H9 (cell line): ENCODE measurements around the gene EBF4. TPM values are rescaled to one million over a fixed set of nuclear protein-coding genes. Genes with fewer than 3 reads are reported as not detected.

Experiments
- DNase-seq: peaks from one replicate; pipeline ENCODE4 v3.0.0-alpha.2; 2017
- H2AFZ ChIP-seq: one replicate; pipeline ENCODE4 v1.6.1; 2013; ENCODE audit warnings: mild to moderate bottlenecking, low read length, control low read depth, moderate library complexity
- H2AK5ac ChIP-seq: 2 replicates; pipeline ENCODE4 v1.6.1; 2013; ENCODE audit warnings: low read length, control low read depth, mixed read lengths; ENCODE audit not compliant: insufficient read length
- H2BK120ac ChIP-seq: one replicate; pipeline ENCODE4 v1.6.1; 2013; ENCODE audit warnings: low read depth, mild to moderate bottlenecking, low read length, control low read depth, inconsistent platforms; ENCODE audit not compliant: poor library complexity, severe bottlenecking
- H2BK12ac ChIP-seq: 2 replicates; pipeline ENCODE4 v1.6.1; 2013; ENCODE audit warnings: low read length, control low read depth, mixed read lengths, low read depth; ENCODE audit not compliant: insufficient read length
- H2BK15ac ChIP-seq: 2 replicates; pipeline ENCODE4 v1.6.1; 2013; ENCODE audit warnings: low read depth, low read length, control low read depth
- H2BK20ac ChIP-seq: one replicate; pipeline ENCODE4 v1.6.1; 2013; ENCODE audit warnings: low read depth, mild to moderate bottlenecking, low read length, control low read depth, inconsistent platforms; ENCODE audit not compliant: poor library complexity, severe bottlenecking
- H2BK5ac ChIP-seq: 2 replicates; pipeline ENCODE4 v1.6.1; 2013; ENCODE audit warnings: low read length, control low read depth, mixed read lengths; ENCODE audit not compliant: insufficient read length
- H3K14ac ChIP-seq: 2 replicates; pipeline ENCODE4 v1.6.1; 2013; ENCODE audit warnings: low read length, control low read depth; ENCODE audit not compliant: insufficient read depth
- H3K18ac ChIP-seq: 2 replicates; pipeline ENCODE4 v1.6.1; 2013; ENCODE audit warnings: low read depth, mild to moderate bottlenecking, mixed read lengths, low read length, control low read depth; ENCODE audit not compliant: insufficient read length
- H3K23ac ChIP-seq: 2 replicates; pipeline ENCODE4 v1.6.1; 2013; ENCODE audit warnings: low read length, control low read depth, mixed read lengths, low read depth; ENCODE audit not compliant: insufficient read length
- H3K23me2 ChIP-seq: 2 replicates; pipeline ENCODE4 v1.6.1; 2013; ENCODE audit warnings: low read depth, mild to moderate bottlenecking, mixed read lengths, low read length, control low read depth; ENCODE audit not compliant: insufficient read length, poor library complexity, severe bottlenecking
- H3K27ac ChIP-seq: 2 replicates; pipeline ENCODE4 v1.5.1; 2013; ENCODE audit warnings: low read length, control low read depth, mixed read lengths, low read depth; ENCODE audit not compliant: insufficient read length
- H3K27me3 ChIP-seq: 2 replicates; pipeline ENCODE4 v1.6.1; 2013; ENCODE audit warnings: low read length, control low read depth, inconsistent platforms; ENCODE audit not compliant: insufficient read depth
- H3K4ac ChIP-seq: 2 replicates; pipeline ENCODE4 v1.6.1; 2013; ENCODE audit warnings: low read depth, mild to moderate bottlenecking, control low read depth, inconsistent platforms, low read length, moderate library complexity
- H3K4me1 ChIP-seq: 2 replicates; pipeline ENCODE4 v1.6.1; 2013; ENCODE audit warnings: low read length, control low read depth, inconsistent platforms; ENCODE audit not compliant: insufficient read depth
- H3K4me2 ChIP-seq: 2 replicates; pipeline ENCODE4 v1.6.1; 2013; ENCODE audit warnings: low read length, control low read depth, mixed read lengths; ENCODE audit not compliant: insufficient read length, insufficient read depth
- H3K56ac ChIP-seq: 2 replicates; pipeline ENCODE4 v1.6.1; 2013; ENCODE audit warnings: low read depth, mild to moderate bottlenecking, mixed read lengths, low read length, control low read depth; ENCODE audit not compliant: insufficient read length
- H3K79me1 ChIP-seq: 2 replicates; pipeline ENCODE4 v1.6.1; 2013; ENCODE audit warnings: low read depth, mild to moderate bottlenecking, moderate library complexity, low read length, control low read depth, inconsistent platforms; ENCODE audit not compliant: insufficient read depth, poor library complexity, severe bottlenecking
- H3K79me2 ChIP-seq: 2 replicates; pipeline ENCODE4 v1.6.1; 2013; ENCODE audit warnings: low read length, control low read depth, inconsistent platforms; ENCODE audit not compliant: insufficient read depth
- H3K9ac ChIP-seq: 2 replicates; pipeline ENCODE4 v1.6.1; 2013; ENCODE audit warnings: low read length, control low read depth, mixed read lengths; ENCODE audit not compliant: insufficient read length; ENCODE audit errors: extremely low read depth
- H3K9me3 ChIP-seq: one replicate; pipeline ENCODE4 v1.6.1; 2013; ENCODE audit warnings: low read depth, low read length, inconsistent platforms; ENCODE audit not compliant: control insufficient read depth
- H3T11ph ChIP-seq: one replicate; pipeline ENCODE4 v1.6.1; 2013; ENCODE audit warnings: mild to moderate bottlenecking, low read length, control low read depth, inconsistent platforms
- H4K20me1 ChIP-seq: one replicate; pipeline ENCODE4 v1.6.1; 2013; ENCODE audit not compliant: control insufficient read depth, insufficient read length, insufficient read depth
- H4K5ac ChIP-seq: 2 replicates; pipeline ENCODE4 v1.6.1; 2013; ENCODE audit warnings: low read depth, mild to moderate bottlenecking, mixed read lengths, low read length, control low read depth; ENCODE audit not compliant: insufficient read length
- H4K8ac ChIP-seq: replicated peaks from 2 replicates; pipeline ENCODE4 v1.6.1; 2013; ENCODE audit warnings: low read length, control low read depth, mixed read lengths, low read depth; ENCODE audit not compliant: insufficient read length
- H4K91ac ChIP-seq: 2 replicates; pipeline ENCODE4 v1.6.1; 2013; ENCODE audit warnings: low read depth, mild to moderate bottlenecking, moderate library complexity, mixed read lengths, low read length, control low read depth; ENCODE audit not compliant: insufficient read length
- H3K27ac Mint-ChIP-seq, 3 experiments: 2 replicates in 2 of 3; 3 replicates in 1 of 3; pipeline ENCODE4 v1.8.0; 2020 to 2021; ENCODE audit warnings: mixed read lengths in 3 of 3, mild to moderate bottlenecking in 1 of 3, moderate library complexity in 1 of 3
- H3K27me3 Mint-ChIP-seq: 2 replicates; pipeline ENCODE4 v1.8.0; 2021; ENCODE audit warnings: low read depth, mild to moderate bottlenecking, moderate library complexity, mixed read lengths
- H3K36me3 Mint-ChIP-seq, 3 experiments: 2 replicates in 2 of 3; 3 replicates in 1 of 3; pipeline ENCODE4 v1.8.0; 2020 to 2021; ENCODE audit warnings: low read depth in 3 of 3, mixed read lengths in 3 of 3; ENCODE audit not compliant: insufficient read depth in 1 of 3
- H3K4me1 Mint-ChIP-seq, 2 experiments: 2 replicates each; pipeline ENCODE4 v1.8.0; 2020; ENCODE audit warnings: mixed read lengths in 2 of 2
- H3K4me3 Mint-ChIP-seq, 2 experiments: 2 replicates in 1 of 2; 3 replicates in 1 of 2; pipeline ENCODE4 v1.8.0; 2020 to 2021; ENCODE audit warnings: mild to moderate bottlenecking in 2 of 2, mixed read lengths in 2 of 2, moderate library complexity in 1 of 2
- H3K9me3 Mint-ChIP-seq, 2 experiments: 2 replicates in 1 of 2; 3 replicates in 1 of 2; pipeline ENCODE4 v1.8.0; 2020; ENCODE audit warnings: mild to moderate bottlenecking in 2 of 2, mixed read lengths in 2 of 2, moderate library complexity in 1 of 2
- CTCF ChIP-seq: fragments of 200-600 bp; sonication (generic); conservative IDR thresholded peaks from 3 replicates; pipeline ENCODE4 v1.8.0; 2021; ENCODE audit warnings: antibody characterized with exemption, mild to moderate bottlenecking
- WGBS: extraction: QIAGEN DNeasy Blood & Tissue Kit; methylation state at CpG from one replicate; pipeline ENCODE4 v1.1.7; 2013; ENCODE audit warnings: missing lambda C conversion rate, low lambda C conversion rate, mixed read lengths; ENCODE audit not compliant: insufficient read length; ENCODE audit errors: extremely low coverage; 5-methylcytosine and 5-hydroxymethylcytosine counted together
- total RNA-seq: library from RNA; stranded (reverse); gene quantifications from 2 replicates; pipeline ENCODE4 v1.2.1, GENCODE V29; 2021

EBF4 gene
- total RNA-seq, 1 experiment from 2014 or later, result 3.9 TPM

- H3K9me3 Mint-ChIP-seq, result no peaks in the 10 kb centered on the region; a peak in 2 of 5 replicates
- no peaks in the 10 kb centered on the region for H3K79me1 ChIP-seq
- WGBS, result no CpG with 5 or more reads among the region's 47 CpGs
- H2BK12ac ChIP-seq, result no peak overlapping the region
- peak; percentile 77 for DNase-seq
- peak overlapping the region; percentile 61 to 86 for H3K4me3 Mint-ChIP-seq
- no peaks in the 10 kb centered on the region; the same call in 1 of the 2 replicates for H3K4me1 ChIP-seq
- H4K91ac ChIP-seq, result no peak overlapping the region
- peaks cover 32% of the 10 kb centered on the region for H3K23me2 ChIP-seq
- H3K4me2 ChIP-seq, result peak overlapping the region; percentile 55
- no peak overlapping the region for H3K56ac ChIP-seq
- H3K4ac ChIP-seq, result no peak overlapping the region
- peaks cover 42% of the 10 kb centered on the region for H3K27me3 ChIP-seq
- no peak overlapping the region for H2BK15ac ChIP-seq
- peaks cover 35 to 57% of the 10 kb centered on the region in 2 experiments for H3K4me1 Mint-ChIP-seq
- peaks cover 79% of the 10 kb centered on the region for H3K27me3 Mint-ChIP-seq
- H3K27ac ChIP-seq, result no peak overlapping the region
- H3K9ac ChIP-seq, result no peak overlapping the region
- H3K36me3 Mint-ChIP-seq, result no peaks in the 10 kb centered on the region; a peak in 1 of 7 replicates
- no peak overlapping the region for H3K27ac Mint-ChIP-seq
- no peaks in the 10 kb centered on the region for H3K9me3 ChIP-seq
- H2BK120ac ChIP-seq, result no peak overlapping the region
- no peak overlapping the region for H3K18ac ChIP-seq
- no peak overlapping the region for H3T11ph ChIP-seq
- H2AK5ac ChIP-seq, result no peak overlapping the region
- H4K5ac ChIP-seq, result no peak overlapping the region
- peak; percentile 92 for TF ChIP-seq CTCF
- H3K23ac ChIP-seq, result no peak overlapping the region
- no peaks in the 10 kb centered on the region for H4K20me1 ChIP-seq
- H2AFZ ChIP-seq, result no peak overlapping the region
- no peak overlapping the region for H2BK5ac ChIP-seq
- no peak overlapping the region for H3K14ac ChIP-seq
- H3K79me2 ChIP-seq, result no peaks in the 10 kb centered on the region
- H4K8ac ChIP-seq, result no peak overlapping the region
- no peak overlapping the region for H2BK20ac ChIP-seq
These were observed 60.2 kb downstream of the EBF4 start for GRCh38 chr20:2752567-2753460.
